GM12892 (cell line): ENCODE results near the gene TEKT3.

Experiments used
- POLR2A ChIP-seq: IDR thresholded peaks from 2 replicates; pipeline ENCODE4 v1.6.1; 2011; ENCODE audit warnings: low read depth, low read length, control low read depth
- POLR2AphosphoS5 ChIP-seq: IDR thresholded peaks from 2 replicates; pipeline ENCODE4 v1.6.1; 2011; ENCODE audit warnings: low read depth, low read length, control low read depth
- TAF1 ChIP-seq: IDR thresholded peaks from 2 replicates; pipeline ENCODE4 v1.6.1; 2011; ENCODE audit warnings: low read depth, mild to moderate bottlenecking, control low read depth, low read length, borderline replicate concordance

GRCh38 chr17:15335446-15335845 lies 6.0 kb downstream of the TEKT3 start:
- no peak for TF ChIP-seq POLR2AphosphoS5
- TF ChIP-seq POLR2A: no peak
- no peak for TF ChIP-seq TAF1
